ENCODE data around the gene TBCEL.

The TBCEL gene

GRCh38 chr11:120998581-120998980 lies 25.3 kb upstream of the TBCEL start:
- no peak for DNase-seq
- Histone ChIP-seq H4K91ac (ENCODE audit: low read length) (no peak overlapping the region), H3K79me1 (replicated peaks; ENCODE audit: low read length, poor library complexity, severe bottlenecking) (no peaks in the 10 kb centered on the region), H3K23ac (ENCODE audit: low read length in 2 of 2) (no peak overlapping the region), H3K14ac (ENCODE audit: low read length in 2 of 2) (no peak overlapping the region), H3K9me3 (ENCODE audit: control insufficient read depth, low read length) (no peaks in the 10 kb centered on the region), H3K27ac (ENCODE audit: low read length, poor library complexity, severe bottlenecking) (no peak overlapping the region), H3K18ac (ENCODE audit: low read depth in 1 of 2, low read length in 2 of 2) (no peak overlapping the region), H3K4me3 (ENCODE audit: insufficient read depth in 1 of 2, low read depth in 1 of 2, low read length in 2 of 2) (no peak overlapping the region), H4K8ac (ENCODE audit: low read length) (no peak overlapping the region), H2BK12ac (ENCODE audit: low read length in 2 of 2) (no peak overlapping the region), H2BK15ac (ENCODE audit: low read depth, poor library complexity, severe bottlenecking) (no peak overlapping the region), H3K27me3 (ENCODE audit: control insufficient read depth in 1 of 2, insufficient read depth in 1 of 2, low read length in 2 of 2) (peaks cover 11 to 33% of the 10 kb centered on the region in 2 experiments), H3K4me2 (ENCODE audit: low read length, poor library complexity, severe bottlenecking) (no peak overlapping the region), H3K36me3 (ENCODE audit: control insufficient read depth in 1 of 2, insufficient read depth in 2 of 2, low read depth in 1 of 2, low read length in 2 of 2) (no peaks in the 10 kb centered on the region), H2BK120ac (ENCODE audit: low read depth, low read length) (no peak overlapping the region), H2AFZ (ENCODE audit: low read depth, low read length) (no peak overlapping the region), H3K9ac (ENCODE audit: low read length) (no peak overlapping the region), H2AK5ac (ENCODE audit: low read length, severe bottlenecking) (no peak overlapping the region), H3K4me1 (ENCODE audit: control insufficient read depth, insufficient read depth, low read depth, low read length) (no peaks in the 10 kb centered on the region), H3K4ac (ENCODE audit: low read depth in 1 of 2, low read length in 2 of 2) (no peak overlapping the region), H2BK5ac (ENCODE audit: low read depth, low read length, poor library complexity, severe bottlenecking) (no peak overlapping the region)
- 71% methylated on average over 1 of the region's 1 CpG for WGBS

- H2AK5ac ChIP-seq (ENCODE audit: low read length, severe bottlenecking) = no peak overlapping the region
- no peak overlapping the region for H2BK5ac ChIP-seq (ENCODE audit: low read depth, low read length, poor library complexity, severe bottlenecking)
- no peak overlapping the region for H2BK12ac ChIP-seq (ENCODE audit: low read length in 2 of 2)
- H3K23ac ChIP-seq (ENCODE audit: low read length in 2 of 2) = no peak overlapping the region
- H3K27me3 ChIP-seq (ENCODE audit: control insufficient read depth in 1 of 2, insufficient read depth in 1 of 2, low read length in 2 of 2) = peaks cover 0 to 12% of the 10 kb centered on the region in 2 experiments
- no peak overlapping the region for H4K91ac ChIP-seq (ENCODE audit: low read length)
- H3K36me3 ChIP-seq (ENCODE audit: control insufficient read depth in 1 of 2, insufficient read depth in 2 of 2, low read depth in 1 of 2, low read length in 2 of 2) = no peaks in the 10 kb centered on the region
- H3K14ac ChIP-seq (ENCODE audit: low read length in 2 of 2) = no peak overlapping the region
- H3K4ac ChIP-seq (ENCODE audit: low read depth in 1 of 2, low read length in 2 of 2) = no peak overlapping the region
- no peaks in the 10 kb centered on the region for H3K4me1 ChIP-seq (ENCODE audit: control insufficient read depth, insufficient read depth, low read depth, low read length)
- H2AFZ ChIP-seq (ENCODE audit: low read depth, low read length) = no peak overlapping the region
- H3K79me1 ChIP-seq (replicated peaks; ENCODE audit: low read length, poor library complexity, severe bottlenecking) = no peaks in the 10 kb centered on the region
- no peak overlapping the region for H3K9ac ChIP-seq (ENCODE audit: low read length)
- H3K4me2 ChIP-seq (ENCODE audit: low read length, poor library complexity, severe bottlenecking) = no peak overlapping the region
- no peak overlapping the region for H2BK120ac ChIP-seq (ENCODE audit: low read depth, low read length)
- no peak overlapping the region for H4K8ac ChIP-seq (ENCODE audit: low read length)
- H2BK15ac ChIP-seq (ENCODE audit: low read depth, poor library complexity, severe bottlenecking) = no peak overlapping the region
- no peak overlapping the region for H3K4me3 ChIP-seq (ENCODE audit: insufficient read depth in 1 of 2, low read depth in 1 of 2, low read length in 2 of 2)
- WGBS = 57% methylated on average over 1 of the region's 4 CpGs
- H3K18ac ChIP-seq (ENCODE audit: low read depth in 1 of 2, low read length in 2 of 2) = no peak overlapping the region
- H3K9me3 ChIP-seq (ENCODE audit: control insufficient read depth, low read length) = no peaks in the 10 kb centered on the region
- no peak overlapping the region for H3K27ac ChIP-seq (ENCODE audit: low read length, poor library complexity, severe bottlenecking)
- no peak for DNase-seq
Measured at GRCh38 chr11:121004206-121004840, 19.6 kb upstream of the TBCEL start.

- H3K36me3 ChIP-seq (ENCODE audit: control insufficient read depth in 1 of 2, insufficient read depth in 2 of 2, low read depth in 1 of 2, low read length in 2 of 2) = no peaks in the 10 kb centered on the region
- H3K4me2 ChIP-seq (ENCODE audit: low read length, poor library complexity, severe bottlenecking) = no peak overlapping the region
- H2BK12ac ChIP-seq (ENCODE audit: low read length in 2 of 2) = no peak overlapping the region
- no peak overlapping the region for H4K8ac ChIP-seq (ENCODE audit: low read length)
- no peak overlapping the region for H3K27ac ChIP-seq (ENCODE audit: low read length, poor library complexity, severe bottlenecking)
- H3K4me3 ChIP-seq (ENCODE audit: insufficient read depth in 1 of 2, low read depth in 1 of 2, low read length in 2 of 2) = no peak overlapping the region
- H4K91ac ChIP-seq (ENCODE audit: low read length) = no peak overlapping the region
- H3K4ac ChIP-seq (ENCODE audit: low read depth in 1 of 2, low read length in 2 of 2) = no peak overlapping the region
- H3K27me3 ChIP-seq (ENCODE audit: control insufficient read depth in 1 of 2, insufficient read depth in 1 of 2, low read length in 2 of 2) = peaks cover 0 to 7% of the 10 kb centered on the region in 2 experiments
- no peak overlapping the region for H3K14ac ChIP-seq (ENCODE audit: low read length in 2 of 2)
- no peak overlapping the region for H2BK5ac ChIP-seq (ENCODE audit: low read depth, low read length, poor library complexity, severe bottlenecking)
- H3K79me1 ChIP-seq (replicated peaks; ENCODE audit: low read length, poor library complexity, severe bottlenecking) = no peaks in the 10 kb centered on the region
- no peak overlapping the region for H3K18ac ChIP-seq (ENCODE audit: low read depth in 1 of 2, low read length in 2 of 2)
- H3K9me3 ChIP-seq (ENCODE audit: control insufficient read depth, low read length) = no peaks in the 10 kb centered on the region
- no peak overlapping the region for H2AFZ ChIP-seq (ENCODE audit: low read depth, low read length)
- H3K23ac ChIP-seq (ENCODE audit: low read length in 2 of 2) = no peak overlapping the region
- H3K9ac ChIP-seq (ENCODE audit: low read length) = no peak overlapping the region
- no peak overlapping the region for H2AK5ac ChIP-seq (ENCODE audit: low read length, severe bottlenecking)
- H2BK120ac ChIP-seq (ENCODE audit: low read depth, low read length) = no peak overlapping the region
- 67% methylated on average over 1 of the region's 1 CpG for WGBS
- H2BK15ac ChIP-seq (ENCODE audit: low read depth, poor library complexity, severe bottlenecking) = no peak overlapping the region
- no peak for DNase-seq
- H3K4me1 ChIP-seq (ENCODE audit: control insufficient read depth, insufficient read depth, low read depth, low read length) = no peaks in the 10 kb centered on the region
Measured at GRCh38 chr11:121006922-121007321, 17.0 kb upstream of the TBCEL start.

GRCh38 chr11:121008551-121008950 lies 15.4 kb upstream of the TBCEL start:
- Histone ChIP-seq H3K4me3 (ENCODE audit: insufficient read depth in 1 of 2, low read depth in 1 of 2, low read length in 2 of 2) (no peak overlapping the region), H3K36me3 (ENCODE audit: control insufficient read depth in 1 of 2, insufficient read depth in 2 of 2, low read depth in 1 of 2, low read length in 2 of 2) (no peaks in the 10 kb centered on the region), H2BK12ac (ENCODE audit: low read length in 2 of 2) (no peak overlapping the region), H3K79me1 (replicated peaks; ENCODE audit: low read length, poor library complexity, severe bottlenecking) (no peaks in the 10 kb centered on the region), H4K91ac (ENCODE audit: low read length) (no peak overlapping the region), H3K4me1 (ENCODE audit: control insufficient read depth, insufficient read depth, low read depth, low read length) (no peaks in the 10 kb centered on the region), H3K9ac (ENCODE audit: low read length) (no peak overlapping the region), H2BK15ac (ENCODE audit: low read depth, poor library complexity, severe bottlenecking) (no peak overlapping the region), H3K23ac (ENCODE audit: low read length in 2 of 2) (no peak overlapping the region), H3K4ac (ENCODE audit: low read depth in 1 of 2, low read length in 2 of 2) (no peak overlapping the region), H2BK5ac (ENCODE audit: low read depth, low read length, poor library complexity, severe bottlenecking) (no peak overlapping the region), H3K4me2 (ENCODE audit: low read length, poor library complexity, severe bottlenecking) (no peak overlapping the region), H3K27ac (ENCODE audit: low read length, poor library complexity, severe bottlenecking) (no peak overlapping the region), H2BK120ac (ENCODE audit: low read depth, low read length) (no peak overlapping the region), H4K8ac (ENCODE audit: low read length) (no peak overlapping the region), H3K9me3 (ENCODE audit: control insufficient read depth, low read length) (no peaks in the 10 kb centered on the region), H3K14ac (ENCODE audit: low read length in 2 of 2) (no peak overlapping the region), H2AFZ (ENCODE audit: low read depth, low read length) (no peak overlapping the region), H2AK5ac (ENCODE audit: low read length, severe bottlenecking) (no peak overlapping the region), H3K27me3 (ENCODE audit: control insufficient read depth in 1 of 2, insufficient read depth in 1 of 2, low read length in 2 of 2) (peaks cover 0 to 7% of the 10 kb centered on the region in 2 experiments), H3K18ac (ENCODE audit: low read depth in 1 of 2, low read length in 2 of 2) (no peak overlapping the region)
- DNase-seq = no peak
